Measurements from ENCODE around the gene PLPP4.
"Not testable (repeated sequence)": the region's sequence is repeated elsewhere in the genome, so short reads cannot be mapped to it uniquely, and the experiment has no call there.

Gene PLPP4

GRCh38 chr10:120492346-120492745 is 35.3 kb downstream of the PLPP4 start:
- no peak for DNase-seq

- no peak for DNase-seq
These were observed 36.6 kb downstream of the PLPP4 start for GRCh38 chr10:120493411-120494312.

DNA sequence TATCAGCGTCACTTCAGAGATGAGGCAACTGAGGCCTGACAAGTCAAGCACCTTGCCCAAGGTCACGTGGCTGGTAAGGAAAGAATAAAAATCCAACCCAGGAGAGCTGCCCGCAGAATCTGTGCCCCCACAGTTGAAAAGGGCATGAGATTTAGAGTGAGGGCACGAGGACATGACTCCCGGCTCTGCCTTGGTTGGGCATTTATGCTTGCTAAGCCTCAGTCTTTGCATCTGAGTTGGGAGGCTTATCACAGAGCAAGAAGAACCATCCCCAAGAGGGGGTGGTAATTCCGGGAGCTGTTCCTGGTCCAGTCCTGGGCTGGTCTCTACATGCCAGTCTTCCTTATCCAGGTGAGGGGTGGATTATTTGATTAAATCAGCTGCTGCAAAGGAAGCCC is 37.3 kb downstream of the PLPP4 start:
- DNase-seq = no peak

GRCh38 chr10:120495226-120496009 is 38.4 kb downstream of the PLPP4 start:
- DNase-seq = no peak

DNA sequence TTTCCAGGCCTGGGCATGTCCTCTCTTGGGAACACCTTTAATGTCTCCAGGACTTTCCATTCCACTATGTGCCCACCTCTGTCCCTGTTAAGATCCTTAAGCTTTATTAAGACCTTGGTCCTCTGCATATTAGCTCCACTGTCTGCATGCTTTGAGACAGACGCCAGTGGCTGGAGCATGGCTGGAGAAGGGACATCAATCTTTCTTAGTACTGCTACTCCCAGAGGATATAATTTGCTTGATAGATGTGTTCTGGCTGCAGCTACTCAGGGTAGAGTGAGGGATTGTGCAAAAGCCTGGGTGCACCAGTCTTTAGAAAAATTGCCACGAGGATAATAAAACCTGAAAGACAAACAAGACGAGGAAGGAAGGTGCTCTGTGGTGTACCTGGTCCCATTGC is 42.9 kb downstream of the PLPP4 start:
- DNase-seq = no peak

DNA sequence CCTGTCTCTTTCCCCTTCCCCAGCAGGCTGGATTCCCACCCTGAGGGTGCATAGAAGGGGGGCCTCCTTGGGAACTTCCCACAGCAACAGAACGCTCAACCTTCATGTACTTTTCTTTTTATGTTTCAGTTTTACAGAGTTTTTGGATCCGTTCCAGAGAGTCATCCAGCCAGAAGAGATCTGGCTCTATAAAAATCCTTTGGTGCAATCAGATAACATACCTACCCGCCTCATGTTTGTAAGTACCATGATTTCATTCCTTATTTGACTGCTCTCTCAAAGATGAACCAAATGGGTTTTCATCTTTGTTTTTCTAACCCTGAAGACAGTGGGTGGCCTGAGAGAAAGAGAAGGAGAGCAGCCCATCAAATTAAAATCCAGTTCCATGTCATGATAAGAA is 46.7 kb downstream of the PLPP4 start:
- DNase-seq = no peak

- DNase-seq = not testable (repeated sequence)
These were observed 47.2 kb downstream of the PLPP4 start for GRCh38 chr10:120504227-120504626.

DNA sequence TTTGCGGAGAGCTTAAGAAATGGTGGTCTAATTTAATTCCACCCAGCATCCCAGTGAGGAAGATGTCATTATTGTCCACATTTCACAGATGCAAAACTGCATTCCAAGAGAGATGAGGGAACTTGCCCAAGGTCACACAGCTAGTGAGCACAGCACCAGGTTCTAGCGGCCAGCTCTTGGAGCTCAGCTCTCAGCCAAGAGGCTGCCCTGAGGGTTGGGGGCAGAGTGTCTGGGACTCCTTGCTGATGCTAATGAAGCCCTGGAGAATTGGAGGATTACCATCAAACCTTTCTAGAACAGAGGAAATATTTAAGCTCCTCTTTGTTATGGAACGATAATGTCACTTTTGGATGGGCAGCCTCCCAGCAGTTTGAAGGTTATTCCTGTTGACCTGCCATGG is 48.0 kb downstream of the PLPP4 start:
- DNase-seq = no peak

DNA sequence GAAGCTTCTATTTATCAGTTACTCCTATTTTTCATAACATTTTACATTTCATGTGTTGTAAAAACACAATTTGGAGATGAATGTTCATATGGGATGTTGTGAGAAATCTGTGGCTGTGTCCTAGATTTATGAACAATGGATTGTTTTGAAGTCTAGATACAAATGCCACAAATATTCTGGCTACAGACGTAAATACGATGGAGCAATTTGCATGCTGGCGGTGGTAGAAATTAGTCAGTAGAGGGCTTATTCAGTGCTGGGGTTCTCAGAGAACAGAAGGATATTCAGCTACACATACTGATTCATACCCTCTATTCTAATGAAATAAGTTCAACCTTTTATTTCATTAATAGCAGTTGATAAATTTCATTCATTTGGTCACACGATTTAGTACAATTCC is 48.8 kb downstream of the PLPP4 start:
- DNase-seq = no peak

- DNase-seq = no peak
These were observed 49.6 kb downstream of the PLPP4 start for GRCh38 chr10:120506674-120507073.

DNA sequence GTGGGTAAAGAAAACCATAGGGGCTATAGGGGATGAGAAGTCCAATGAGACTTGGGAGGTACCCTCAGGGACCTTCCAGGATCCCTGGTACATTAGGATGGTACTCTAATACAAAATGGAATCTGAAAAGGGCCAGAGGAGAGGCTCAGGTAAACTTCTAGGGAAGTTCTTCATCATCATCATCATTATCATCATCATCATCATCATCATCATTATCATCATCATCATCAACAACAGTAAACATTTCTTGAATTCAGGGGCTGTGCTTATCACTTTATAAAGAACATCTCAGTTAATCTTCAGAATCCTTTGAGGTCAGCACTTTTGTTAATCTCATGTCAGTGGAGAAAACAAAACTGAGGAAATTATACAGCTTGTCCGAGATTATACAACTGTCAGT is 50.1 kb downstream of the PLPP4 start:
- DNase-seq = no peak

DNA sequence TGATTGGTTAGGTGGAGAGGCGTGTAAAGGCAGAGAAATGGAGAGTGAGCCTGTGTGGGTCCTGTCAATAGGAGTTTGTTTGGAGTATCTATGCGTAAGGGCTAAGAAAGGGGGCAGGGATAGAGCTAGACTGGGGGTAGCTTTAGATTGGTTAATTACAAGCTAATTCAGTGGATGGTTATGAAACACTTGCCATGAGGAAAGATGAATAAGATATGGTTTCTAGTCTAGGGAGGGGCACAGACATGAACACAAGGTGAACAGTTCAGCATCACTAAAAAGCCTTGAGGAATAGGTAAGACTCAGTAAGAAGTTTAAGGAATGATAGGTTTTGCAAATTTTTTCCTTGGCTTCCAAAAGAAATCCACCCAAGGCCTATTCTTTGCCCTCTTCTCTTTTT is 50.6 kb downstream of the PLPP4 start:
- no peak for DNase-seq

GRCh38 chr10:120508393-120508792 is 51.4 kb downstream of the PLPP4 start:
- no peak for DNase-seq

DNA sequence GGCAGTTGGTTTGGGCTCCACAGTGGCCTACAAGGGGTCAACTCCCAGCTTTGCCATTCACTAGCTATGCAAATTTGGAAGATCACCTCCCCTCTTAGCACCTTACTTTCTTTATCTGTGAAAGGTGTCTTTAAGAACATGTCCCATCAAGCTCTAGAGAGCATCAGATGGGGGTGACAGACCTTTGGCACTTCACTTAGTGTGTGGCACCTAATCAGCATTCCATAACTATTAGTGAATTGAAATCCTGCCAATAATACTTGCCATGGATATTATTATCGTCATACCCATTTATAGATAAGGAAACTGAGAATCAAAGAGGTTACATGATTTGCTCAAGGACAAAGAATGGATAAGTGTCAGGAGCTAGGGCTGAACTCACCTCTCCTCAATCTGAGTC is 51.9 kb downstream of the PLPP4 start:
- no peak for DNase-seq

DNA sequence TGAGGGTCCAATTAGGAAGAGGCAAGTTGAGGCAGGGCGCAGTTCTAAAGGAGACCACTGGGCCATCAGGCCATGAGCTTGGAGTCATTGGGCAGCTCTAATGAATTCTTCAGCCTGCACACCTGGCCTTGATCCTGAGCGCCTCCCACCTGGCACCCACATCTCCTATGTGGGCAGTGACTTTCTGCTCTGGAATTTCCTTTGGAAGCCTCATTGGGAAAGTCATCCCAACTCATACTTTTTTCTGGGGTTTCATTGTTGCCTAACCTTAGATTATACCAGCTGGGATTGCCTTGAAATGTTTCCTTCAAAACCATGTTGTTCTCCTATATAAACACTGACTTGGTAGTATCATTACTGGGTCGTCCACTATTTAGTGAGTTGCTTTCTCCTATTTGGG is 54.1 kb downstream of the PLPP4 start:
- no peak for DNase-seq

DNA sequence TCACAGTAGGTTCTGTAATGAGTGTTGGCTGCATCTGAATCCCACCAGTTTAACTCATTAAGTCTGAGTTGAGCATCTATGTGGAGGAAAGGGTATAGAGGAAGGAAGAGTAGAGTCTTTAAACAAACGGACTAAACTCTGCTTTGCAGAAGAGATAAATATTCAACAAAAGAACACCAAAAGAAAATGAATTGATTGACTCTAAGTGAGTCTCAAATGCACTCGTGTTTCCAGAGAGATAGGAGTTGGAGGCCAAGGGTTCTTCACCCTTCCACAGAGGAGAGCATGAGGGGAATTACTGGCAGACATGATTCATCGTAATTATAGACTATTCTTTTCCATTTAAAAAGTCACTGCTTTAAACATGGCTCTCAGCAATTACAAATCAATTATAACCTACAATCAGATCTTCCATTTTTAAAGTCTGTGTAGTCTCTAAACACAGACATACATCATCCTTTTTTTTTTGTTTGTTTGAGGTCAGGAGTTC is 56.3 kb downstream of the PLPP4 start:
- no peak for DNase-seq

DNA sequence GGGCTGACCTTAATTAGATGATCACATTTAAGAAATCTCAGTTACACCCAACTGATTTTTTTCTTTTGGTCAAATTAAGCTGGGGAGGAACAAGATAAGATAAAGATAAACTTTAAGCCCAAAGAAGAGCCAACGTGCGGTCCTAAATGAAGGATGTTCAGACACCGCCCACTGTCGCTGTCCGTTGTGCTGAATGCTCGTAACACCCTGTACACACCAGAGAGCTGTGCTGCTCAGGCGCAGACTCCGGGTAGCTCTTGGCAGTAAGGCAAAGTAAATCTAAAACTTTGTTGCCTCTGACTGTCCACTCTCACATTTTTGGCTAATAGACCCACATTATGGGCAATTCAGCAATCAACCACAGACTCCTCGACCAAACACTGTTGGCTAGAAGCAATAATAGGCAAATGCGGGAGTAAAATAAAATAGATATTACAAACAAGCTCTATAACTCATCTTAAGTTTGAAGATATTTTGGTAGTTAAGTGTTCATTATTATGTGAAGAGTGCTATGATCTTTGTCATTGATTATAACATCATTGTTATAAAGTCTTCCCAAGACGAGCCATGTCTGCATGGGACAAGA is 57.1 kb downstream of the PLPP4 start:
- DNase-seq = no peak

GRCh38 chr10:120514959-120515358 is 57.9 kb downstream of the PLPP4 start:
- DNase-seq = no peak

GRCh38 chr10:120515741-120516140 is 58.7 kb downstream of the PLPP4 start:
- DNase-seq = no peak

DNA sequence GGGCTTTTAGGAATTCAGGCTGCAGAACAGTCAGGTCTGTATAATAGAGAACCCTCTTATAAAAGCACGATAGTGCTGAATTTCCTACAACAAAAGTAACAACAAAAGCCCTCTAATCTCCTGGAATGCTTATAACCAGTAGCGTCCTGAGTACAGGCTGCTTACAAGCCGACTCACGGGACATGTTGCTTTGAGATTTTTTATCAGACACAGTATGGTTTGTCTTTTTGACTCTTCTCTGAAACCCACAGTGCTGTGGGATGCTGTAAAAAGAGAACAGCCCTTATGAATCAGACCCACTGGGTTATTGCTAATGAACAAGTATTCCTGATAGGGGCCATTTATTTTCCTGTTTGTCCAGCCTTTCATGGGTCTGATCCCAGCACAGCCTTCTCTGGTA is 59.4 kb downstream of the PLPP4 start:
- no peak for DNase-seq

GRCh38 chr10:120517196-120517595 is 60.2 kb downstream of the PLPP4 start:
- DNase-seq = no peak

- no peak for DNase-seq
These were observed 61.0 kb downstream of the PLPP4 start for GRCh38 chr10:120517881-120518484.

DNA sequence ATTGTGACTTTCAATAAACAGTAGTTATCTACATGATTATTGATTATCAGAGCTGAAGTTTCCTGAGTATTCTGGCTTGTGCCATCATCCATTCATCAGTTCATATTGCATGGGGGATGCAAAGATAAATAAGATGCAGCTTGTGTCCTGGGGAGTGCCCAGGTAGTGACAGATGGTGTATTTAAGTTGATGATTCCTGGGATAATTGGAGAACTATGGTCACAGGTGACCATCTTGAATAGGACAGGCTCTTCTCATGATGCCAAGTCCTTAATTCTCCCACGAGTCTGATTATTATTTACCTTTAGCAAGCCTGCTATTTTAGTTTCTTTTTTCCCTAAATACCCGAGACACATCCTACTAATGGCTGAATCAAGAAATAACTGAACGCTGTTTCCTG is 64.9 kb downstream of the PLPP4 start:
- DNase-seq = no peak
